Measurements from ENCODE around the gene MTR. TPM values are rescaled to one million over a fixed set of nuclear protein-coding genes. Genes with fewer than 3 reads are reported as not detected.

Gene MTR
- total and polyA plus RNA-seq, 11 donors: 11.8 to 84.2 (median 47.4) TPM

DNA sequence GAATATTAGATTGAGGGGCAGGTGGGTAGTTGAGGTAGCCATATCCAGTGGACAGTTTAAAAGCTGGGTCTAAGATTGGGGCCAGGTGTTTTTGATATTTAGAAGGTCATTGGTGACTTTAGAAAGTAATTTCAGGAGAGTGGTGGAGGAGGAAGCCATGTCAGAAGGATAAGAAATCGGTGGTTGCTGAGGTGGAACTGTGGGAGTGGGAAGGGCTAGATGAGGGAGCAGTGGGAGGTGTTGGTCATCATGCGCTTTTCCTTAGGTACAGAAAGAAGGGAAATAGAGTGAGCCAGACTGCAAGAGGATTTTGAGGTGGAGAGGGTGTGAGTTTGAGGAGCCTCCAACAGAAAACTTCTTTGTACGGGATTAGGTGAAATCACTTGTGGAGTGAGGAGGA, 7.2 kb downstream of the MTR start:
- ATAC-seq (no peak), DNase-seq (no peak)
- Histone ChIP-seq H3K36me3 (peaks cover 0 to 49% (median 17%) of the 10 kb centered on the region in 9 donors), H3K27ac (no peak overlapping the region), H3K4me3 (no peak overlapping the region), H3K27me3 (no peaks in the 10 kb centered on the region), H3K4me1 (peaks cover 0 to 49% (median 19%) of the 10 kb centered on the region in 12 donors), H3K9me3 (no peaks in the 10 kb centered on the region)
- intact Hi-C loops (cut with DNase I): no loop called here
- 60 to 97% (median 86%) methylated on average over 3 of the region's 3 CpGs for WGBS, 4 donors
- TF ChIP-seq POLR2A (IDR thresholded peaks at IDR 0.05): no peak
- TF ChIP-seq, protein P1, sequence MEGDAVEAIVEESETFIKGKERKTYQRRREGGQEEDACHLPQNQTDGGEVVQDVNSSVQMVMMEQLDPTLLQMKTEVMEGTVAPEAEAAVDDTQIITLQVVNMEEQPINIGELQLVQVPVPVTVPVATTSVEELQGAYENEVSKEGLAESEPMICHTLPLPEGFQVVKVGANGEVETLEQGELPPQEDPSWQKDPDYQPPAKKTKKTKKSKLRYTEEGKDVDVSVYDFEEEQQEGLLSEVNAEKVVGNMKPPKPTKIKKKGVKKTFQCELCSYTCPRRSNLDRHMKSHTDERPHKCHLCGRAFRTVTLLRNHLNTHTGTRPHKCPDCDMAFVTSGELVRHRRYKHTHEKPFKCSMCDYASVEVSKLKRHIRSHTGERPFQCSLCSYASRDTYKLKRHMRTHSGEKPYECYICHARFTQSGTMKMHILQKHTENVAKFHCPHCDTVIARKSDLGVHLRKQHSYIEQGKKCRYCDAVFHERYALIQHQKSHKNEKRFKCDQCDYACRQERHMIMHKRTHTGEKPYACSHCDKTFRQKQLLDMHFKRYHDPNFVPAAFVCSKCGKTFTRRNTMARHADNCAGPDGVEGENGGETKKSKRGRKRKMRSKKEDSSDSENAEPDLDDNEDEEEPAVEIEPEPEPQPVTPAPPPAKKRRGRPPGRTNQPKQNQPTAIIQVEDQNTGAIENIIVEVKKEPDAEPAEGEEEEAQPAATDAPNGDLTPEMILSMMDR (IDR thresholded peaks at IDR 0.05): no peak

DNA sequence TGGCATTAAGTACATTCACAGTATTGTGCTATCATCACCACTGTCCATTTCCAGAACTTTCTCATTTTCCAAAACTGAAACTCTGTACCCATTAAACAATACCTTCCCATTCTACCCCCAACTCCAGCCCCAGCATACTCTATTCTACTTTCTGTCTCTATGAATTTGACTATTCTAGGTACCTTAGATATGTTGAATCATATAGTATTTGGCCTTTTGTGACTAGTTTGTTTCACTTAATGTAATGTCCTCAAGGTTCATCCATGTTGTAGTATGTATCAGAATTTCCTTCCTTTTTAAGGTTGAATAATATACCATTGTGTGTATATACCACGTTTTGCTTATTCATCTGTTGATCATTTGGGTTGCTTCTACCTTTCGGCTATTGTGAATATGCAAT, 11.5 kb downstream of the MTR start:
- Histone ChIP-seq H3K27me3 (no peaks in the 10 kb centered on the region), H3K27ac (no peak overlapping the region), H3K36me3 (peaks cover 0 to 84% (median 57%) of the 10 kb centered on the region in 9 donors), H3K9me3 (no peaks in the 10 kb centered on the region), H3K4me3 (no peak overlapping the region), H3K4me1 (peaks cover 0 to 41% (median 13%) of the 10 kb centered on the region in 12 donors)
- intact Hi-C loops (cut with DNase I): no loop called here
- DNase-seq: no peak
- WGBS, 4 donors: 90 to 94% (median 92%) methylated on average over 2 of the region's 2 CpGs
- no peak for ATAC-seq
- no peak for TF ChIP-seq POLR2A (IDR thresholded peaks at IDR 0.05)
- TF ChIP-seq, protein P1 (IDR thresholded peaks at IDR 0.05): no peak

DNA sequence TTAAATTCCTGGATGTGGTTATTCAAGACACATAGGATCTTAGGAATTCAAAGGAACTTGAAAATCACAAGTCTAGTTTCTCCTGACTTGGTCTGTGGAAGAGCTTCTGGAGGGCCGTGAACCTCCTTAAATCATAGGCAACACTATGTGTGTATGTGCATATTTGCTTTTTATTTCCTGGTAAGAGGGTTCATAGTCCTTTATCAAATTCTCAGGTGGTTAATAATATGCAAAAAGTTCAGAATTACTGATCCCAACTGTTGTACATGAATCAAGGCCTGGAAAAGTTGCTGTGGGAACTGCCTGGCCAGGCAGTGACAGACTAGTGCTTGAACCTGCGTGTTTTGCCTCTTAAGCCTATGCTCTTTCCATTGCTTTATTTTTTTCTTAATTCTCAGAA, 12.9 kb downstream of the MTR start:
- Histone ChIP-seq H3K9me3 (no peaks in the 10 kb centered on the region), H3K4me1 (peaks cover 0 to 37% (median 13%) of the 10 kb centered on the region in 12 donors), H3K27ac (no peak overlapping the region), H3K36me3 (peaks cover 0 to 98% (median 71%) of the 10 kb centered on the region in 9 donors), H3K27me3 (no peaks in the 10 kb centered on the region), H3K4me3 (no peak overlapping the region)
- no peak for DNase-seq
- intact Hi-C loops (cut with DNase I): no loop called here
- WGBS, 4 donors: 70 to 99% (median 93%) methylated on average over 2 of the region's 2 CpGs
- TF ChIP-seq POLR2A (IDR thresholded peaks at IDR 0.05): no peak
- TF ChIP-seq, protein P1 (IDR thresholded peaks at IDR 0.05): no peak
- ATAC-seq: no peak

DNA sequence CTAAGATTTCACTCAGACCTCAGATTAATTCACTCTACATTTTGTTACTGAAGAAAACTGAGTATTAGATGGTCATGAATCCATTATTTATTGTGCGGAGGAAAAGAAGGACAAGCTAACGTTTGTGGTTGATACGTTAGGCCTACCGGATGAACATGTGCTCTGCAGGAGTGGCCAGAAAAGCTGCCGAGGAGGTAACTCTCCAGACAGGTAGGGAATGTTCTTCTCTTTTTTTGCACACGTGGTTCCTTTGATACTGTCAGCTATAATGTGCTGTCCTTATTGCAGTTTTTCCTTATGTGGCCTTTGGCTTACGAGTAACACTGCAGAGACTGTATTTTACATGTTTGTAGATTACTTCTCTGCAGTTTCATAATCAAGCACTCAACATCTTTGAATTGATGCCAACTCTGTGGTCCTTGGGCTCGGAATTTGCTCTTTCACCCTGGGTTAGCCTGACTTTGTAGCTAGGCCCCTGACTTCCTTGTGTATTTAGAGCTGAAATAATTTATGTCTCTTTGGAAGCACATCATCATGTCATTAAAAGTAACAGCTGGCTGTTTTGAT, 13.6 kb downstream of the MTR start:
- peaks cover 0 to 99% (median 77%) of the 10 kb centered on the region in 9 donors for H3K36me3 ChIP-seq
- no peak overlapping the region for H3K4me3 ChIP-seq
- H3K27me3 ChIP-seq: no peaks in the 10 kb centered on the region
- no peak for TF ChIP-seq POLR2A (IDR thresholded peaks at IDR 0.05)
- TF ChIP-seq, protein P1 (IDR thresholded peaks at IDR 0.05): no peak
- peak overlapping the region in 2 of 12 donors; percentile 11 to 32 for H3K27ac ChIP-seq
- intact Hi-C loops (cut with DNase I): no loop called here
- H3K9me3 ChIP-seq: no peaks in the 10 kb centered on the region
- peaks cover 0 to 31% (median 13%) of the 10 kb centered on the region in 12 donors for H3K4me1 ChIP-seq
- no peak for DNase-seq
- 55 to 69% (median 62%) methylated on average over 8 of the region's 8 CpGs for WGBS, 4 donors
- no peak for ATAC-seq

Measured in heart left ventricle (tissue), 16 donors.